Stimulated activated memory B cell treated with anti-CD40 and anti-IgM and Interleukin-4, amounts not matched to agents 10 μg/mL and 1 μg/mL and 100 μg/mL, for 72 hours (primary cell): ENCODE data around the gene MACROD2.

Experiments
- ATAC-seq: fragments of 150-1000 bp; cut with Tn5 transposase; 2 replicates; pipeline ENCODE4 v1.10.0; 2021
- H3K27ac Mint-ChIP-seq: one replicate; pipeline ENCODE4 v1.8.0; 2022; ENCODE audit warnings: mild to moderate bottlenecking, mixed read lengths
- H3K27me3 Mint-ChIP-seq: one replicate; pipeline ENCODE4 v1.8.0; 2022; ENCODE audit warnings: mixed read lengths
- H3K36me3 Mint-ChIP-seq: one replicate; pipeline ENCODE4 v1.8.0; 2022; ENCODE audit warnings: mixed read lengths
- H3K4me1 Mint-ChIP-seq: one replicate; pipeline ENCODE4 v1.8.0; 2022; ENCODE audit warnings: mixed read lengths
- H3K4me3 Mint-ChIP-seq: one replicate; pipeline ENCODE4 v1.8.0; 2022; ENCODE audit warnings: mild to moderate bottlenecking, moderate library complexity, mixed read lengths
- H3K9me3 Mint-ChIP-seq: one replicate; pipeline ENCODE4 v1.8.0; 2022; ENCODE audit warnings: mixed read lengths

MACROD2 gene

GRCh38 chr20:16048876-16049275 is 2053.6 kb downstream of the MACROD2 start:
- Mint-ChIP-seq H3K36me3 (peaks cover 4% of the 10 kb centered on the region), H3K27ac (no peak overlapping the region), H3K9me3 (no peaks in the 10 kb centered on the region), H3K4me1 (peaks cover 3% of the 10 kb centered on the region), H3K4me3 (no peak overlapping the region), H3K27me3 (no peaks in the 10 kb centered on the region)
- no peak for ATAC-seq

GRCh38 chr20:16049529-16050093 is 2054.3 kb downstream of the MACROD2 start:
- Mint-ChIP-seq H3K27me3 (no peaks in the 10 kb centered on the region), H3K27ac (no peak overlapping the region), H3K36me3 (no peaks in the 10 kb centered on the region)

GRCh38 chr20:16050366-16050765 is 2055.1 kb downstream of the MACROD2 start:
- Mint-ChIP-seq H3K4me1 (peaks cover 7% of the 10 kb centered on the region), H3K27me3 (no peaks in the 10 kb centered on the region), H3K4me3 (no peak overlapping the region), H3K36me3 (no peaks in the 10 kb centered on the region), H3K27ac (no peak overlapping the region), H3K9me3 (no peaks in the 10 kb centered on the region)
- ATAC-seq, result no peak

More at GRCh38 chr20:16049529-16050093, 2054.3 kb downstream of the MACROD2 start:
- no peak overlapping the region for H3K4me3 Mint-ChIP-seq
- no peaks in the 10 kb centered on the region for H3K9me3 Mint-ChIP-seq
- H3K4me1 Mint-ChIP-seq, result no peaks in the 10 kb centered on the region
- no peak for ATAC-seq

- Mint-ChIP-seq H3K9me3 (no peaks in the 10 kb centered on the region), H3K36me3 (no peaks in the 10 kb centered on the region), H3K4me1 (peaks cover 14% of the 10 kb centered on the region), H3K27me3 (no peaks in the 10 kb centered on the region), H3K4me3 (no peak overlapping the region), H3K27ac (no peak overlapping the region)
- ATAC-seq, result no peak
Measured at GRCh38 chr20:16051968-16052367, 2056.7 kb downstream of the MACROD2 start.

- H3K27ac Mint-ChIP-seq, result no peak overlapping the region
- ATAC-seq, result no peak
- H3K4me1 Mint-ChIP-seq, result peaks cover 14% of the 10 kb centered on the region
- no peak overlapping the region for H3K4me3 Mint-ChIP-seq
- no peaks in the 10 kb centered on the region for H3K27me3 Mint-ChIP-seq
- no peaks in the 10 kb centered on the region for H3K36me3 Mint-ChIP-seq
- no peaks in the 10 kb centered on the region for H3K9me3 Mint-ChIP-seq
Measured at GRCh38 chr20:16052456-16052855, 2057.1 kb downstream of the MACROD2 start.

- no peaks in the 10 kb centered on the region for H3K36me3 Mint-ChIP-seq
- no peak overlapping the region for H3K4me3 Mint-ChIP-seq
- H3K27me3 Mint-ChIP-seq, result no peaks in the 10 kb centered on the region
- peaks cover 14% of the 10 kb centered on the region for H3K4me1 Mint-ChIP-seq
- no peaks in the 10 kb centered on the region for H3K9me3 Mint-ChIP-seq
- no peak for ATAC-seq
- no peak overlapping the region for H3K27ac Mint-ChIP-seq
Measured at GRCh38 chr20:16054985-16055384, 2059.7 kb downstream of the MACROD2 start.

GRCh38 chr20:16057651-16058050 is 2062.3 kb downstream of the MACROD2 start:
- no peaks in the 10 kb centered on the region for H3K27me3 Mint-ChIP-seq
- no peaks in the 10 kb centered on the region for H3K9me3 Mint-ChIP-seq
- ATAC-seq, result no peak
- H3K27ac Mint-ChIP-seq, result no peak overlapping the region
- no peak overlapping the region for H3K4me3 Mint-ChIP-seq
- peaks cover 14% of the 10 kb centered on the region for H3K4me1 Mint-ChIP-seq
- H3K36me3 Mint-ChIP-seq, result no peaks in the 10 kb centered on the region

- ATAC-seq, result no peak
- H3K27ac Mint-ChIP-seq, result no peak overlapping the region
- no peaks in the 10 kb centered on the region for H3K36me3 Mint-ChIP-seq
- H3K27me3 Mint-ChIP-seq, result no peaks in the 10 kb centered on the region
- H3K4me3 Mint-ChIP-seq, result no peak overlapping the region
- H3K4me1 Mint-ChIP-seq, result peaks cover 21% of the 10 kb centered on the region
- H3K9me3 Mint-ChIP-seq, result no peaks in the 10 kb centered on the region
Measured at GRCh38 chr20:16058268-16058667, 2063.0 kb downstream of the MACROD2 start.

- Mint-ChIP-seq H3K4me1 (peaks cover 20% of the 10 kb centered on the region), H3K27me3 (no peaks in the 10 kb centered on the region), H3K4me3 (no peak overlapping the region), H3K9me3 (no peaks in the 10 kb centered on the region), H3K27ac (no peak overlapping the region), H3K36me3 (no peaks in the 10 kb centered on the region)
- ATAC-seq, result no peak
Measured at GRCh38 chr20:16059841-16060240, 2064.5 kb downstream of the MACROD2 start.

- Mint-ChIP-seq H3K4me3 (no peak overlapping the region), H3K4me1 (peaks cover 8% of the 10 kb centered on the region), H3K36me3 (no peaks in the 10 kb centered on the region), H3K27ac (peak overlapping the region; percentile 13), H3K9me3 (no peaks in the 10 kb centered on the region), H3K27me3 (no peaks in the 10 kb centered on the region)
- no peak for ATAC-seq
Measured at GRCh38 chr20:16061351-16061750, 2066.0 kb downstream of the MACROD2 start.

- H3K36me3 Mint-ChIP-seq, result peaks cover 6% of the 10 kb centered on the region
- peaks cover 3% of the 10 kb centered on the region for H3K9me3 Mint-ChIP-seq
- H3K27me3 Mint-ChIP-seq, result no peaks in the 10 kb centered on the region
- peak overlapping the region; percentile 58 for H3K27ac Mint-ChIP-seq
- no peak for ATAC-seq
- H3K4me3 Mint-ChIP-seq, result no peak overlapping the region
- peaks cover 14% of the 10 kb centered on the region for H3K4me1 Mint-ChIP-seq
Measured at GRCh38 chr20:16062661-16063581, 2067.6 kb downstream of the MACROD2 start.

GRCh38 chr20:16063881-16064280 is 2068.6 kb downstream of the MACROD2 start:
- Mint-ChIP-seq H3K9me3 (peaks cover 8% of the 10 kb centered on the region), H3K36me3 (peaks cover 13% of the 10 kb centered on the region), H3K27ac (peak overlapping the region; percentile 14), H3K4me3 (no peak overlapping the region), H3K27me3 (no peaks in the 10 kb centered on the region), H3K4me1 (peaks cover 23% of the 10 kb centered on the region)
- no peak for ATAC-seq

- peaks cover 36% of the 10 kb centered on the region for H3K4me1 Mint-ChIP-seq
- H3K4me3 Mint-ChIP-seq, result no peak overlapping the region
- peak overlapping the region; percentile 14 for H3K27ac Mint-ChIP-seq
- peaks cover 8% of the 10 kb centered on the region for H3K9me3 Mint-ChIP-seq
- peaks cover 13% of the 10 kb centered on the region for H3K36me3 Mint-ChIP-seq
- no peak for ATAC-seq
- H3K27me3 Mint-ChIP-seq, result no peaks in the 10 kb centered on the region
Measured at GRCh38 chr20:16064989-16065707, 2069.8 kb downstream of the MACROD2 start.

GRCh38 chr20:16066571-16066970 is 2071.3 kb downstream of the MACROD2 start:
- ATAC-seq, result no peak
- peaks cover 50% of the 10 kb centered on the region for H3K4me1 Mint-ChIP-seq

GRCh38 chr20:16069389-16070010 is 2074.2 kb downstream of the MACROD2 start:
- H3K36me3 Mint-ChIP-seq, result peaks cover 19% of the 10 kb centered on the region
- H3K9me3 Mint-ChIP-seq, result peaks cover 8% of the 10 kb centered on the region
- H3K27ac Mint-ChIP-seq, result peak overlapping the region; percentile 91
- peak; percentile 86 for ATAC-seq
- H3K27me3 Mint-ChIP-seq, result no peaks in the 10 kb centered on the region
- no peak overlapping the region for H3K4me3 Mint-ChIP-seq
- H3K4me1 Mint-ChIP-seq, result peaks cover 53% of the 10 kb centered on the region

More at GRCh38 chr20:16066571-16066970, 2071.3 kb downstream of the MACROD2 start:
- Mint-ChIP-seq H3K9me3 (peaks cover 8% of the 10 kb centered on the region), H3K36me3 (peaks cover 19% of the 10 kb centered on the region), H3K4me3 (no peak overlapping the region), H3K27me3 (no peaks in the 10 kb centered on the region), H3K27ac (no peak overlapping the region)
